Endodermal cell (in vitro differentiated cells): ENCODE results near the gene GJB3. TPM values are rescaled to one million over a fixed set of nuclear protein-coding genes. Genes with fewer than 3 reads are reported as not detected.

Source experiments
- DNase-seq: peaks from one replicate; pipeline ENCODE4 v3.0.0-alpha.2; 2017
- H3K27ac ChIP-seq: 2 replicates; pipeline ENCODE4 v1.5.1; 2013; ENCODE audit warnings: mild to moderate bottlenecking, low read depth, low read length, moderate library complexity
- H3K27me3 ChIP-seq: 2 replicates; pipeline ENCODE4 v1.6.1; 2013; ENCODE audit warnings: mild to moderate bottlenecking, low read length, moderate library complexity; ENCODE audit not compliant: insufficient read depth, control insufficient read depth, poor library complexity, severe bottlenecking
- H3K36me3 ChIP-seq: 2 replicates; pipeline ENCODE4 v1.7.0; 2013; ENCODE audit warnings: mild to moderate bottlenecking, low read length, moderate library complexity; ENCODE audit not compliant: control insufficient read depth, insufficient read depth
- H3K4me1 ChIP-seq: one replicate; pipeline ENCODE4 v1.7.0; 2013; ENCODE audit warnings: low read length; ENCODE audit not compliant: control insufficient read depth, insufficient read depth
- H3K4me3 ChIP-seq: 2 replicates; pipeline ENCODE4 v1.5.1; 2013; ENCODE audit warnings: mild to moderate bottlenecking, low read length, moderate library complexity
- H3K9ac ChIP-seq: 2 replicates; pipeline ENCODE4 v1.6.1; 2013; ENCODE audit warnings: mild to moderate bottlenecking, low read length, moderate library complexity; ENCODE audit not compliant: poor library complexity, severe bottlenecking; ENCODE audit errors: extremely low read depth
- H3K9me3 ChIP-seq: 2 replicates; pipeline ENCODE4 v1.6.1; 2013; ENCODE audit warnings: mild to moderate bottlenecking, low read length, moderate library complexity; ENCODE audit not compliant: control insufficient read depth
- H3K27ac Mint-ChIP-seq: 2 replicates; pipeline ENCODE4 v1.8.0; 2020; ENCODE audit warnings: mixed read lengths
- H3K27me3 Mint-ChIP-seq: 2 replicates; pipeline ENCODE4 v1.8.0; 2021; ENCODE audit warnings: mild to moderate bottlenecking, mixed read lengths; ENCODE audit not compliant: insufficient read depth
- H3K36me3 Mint-ChIP-seq: 2 replicates; pipeline ENCODE4 v1.8.0; 2020; ENCODE audit warnings: low read depth, mixed read lengths
- H3K4me1 Mint-ChIP-seq: 2 replicates; pipeline ENCODE4 v1.8.0; 2020; ENCODE audit warnings: mixed read lengths
- H3K4me3 Mint-ChIP-seq: 2 replicates; pipeline ENCODE4 v1.8.0; 2020; ENCODE audit warnings: mild to moderate bottlenecking, moderate library complexity, mixed read lengths
- H3K9me3 Mint-ChIP-seq: 2 replicates; pipeline ENCODE4 v1.8.0; 2020; ENCODE audit warnings: mild to moderate bottlenecking, mixed read lengths
- CTCF ChIP-seq: fragments of 200-600 bp; sonication (generic); conservative IDR thresholded peaks from 2 replicates; pipeline ENCODE4 v1.5.0; 2021; ENCODE audit warnings: antibody characterized with exemption, mild to moderate bottlenecking
- WGBS, 2 experiments: methylation state at CpG; one replicate each; pipeline versions ENCODE4 v1.1.5 to v1.1.7; 2013; ENCODE audit warnings: missing lambda C conversion rate in 2 of 2, mixed read lengths in 1 of 2; ENCODE audit not compliant: insufficient coverage in 1 of 2, insufficient read length in 1 of 2; 5-methylcytosine and 5-hydroxymethylcytosine counted together
- total RNA-seq, 2 donors: library from RNA; stranded (reverse); fragmentation: NEBNext Ultra II Directional in 1 of 2; extraction: Animal tissue kit (Norgen Biotek cat#: 25700) in 1 of 2; gene quantifications; 2 replicates in 1 of 2; 3 replicates in 1 of 2; pipeline ENCODE4 v1.2.1, GENCODE V29; 2021

The GJB3 gene
- total RNA-seq, 2 donors from 2014 or later, result 0.38 to 2.9 TPM

GRCh38 chr1:34784751-34785221 is 3.8 kb downstream of the GJB3 start:
- H3K9me3 ChIP-seq, result no peaks in the 10 kb centered on the region
- no peak overlapping the region for H3K4me3 ChIP-seq
- DNase-seq, result no peak
- Mint-ChIP-seq H3K9me3 (no peaks in the 10 kb centered on the region), H3K4me3 (no peak overlapping the region), H3K27me3 (peaks cover 20% of the 10 kb centered on the region), H3K4me1 (peaks cover 25% of the 10 kb centered on the region), H3K27ac (no peak overlapping the region), H3K36me3 (no peaks in the 10 kb centered on the region)
- TF ChIP-seq CTCF, result no peak
- no peaks in the 10 kb centered on the region for H3K36me3 ChIP-seq
- H3K27me3 ChIP-seq, result peaks cover 27% of the 10 kb centered on the region
- 94 to 95% methylated on average over 19 to 28 of the region's 28 CpGs for WGBS, 2 experiments
- H3K9ac ChIP-seq, result no peak overlapping the region
- H3K4me1 ChIP-seq, result peaks cover 6% of the 10 kb centered on the region
- H3K27ac ChIP-seq, result no peak overlapping the region

- no peaks in the 10 kb centered on the region for H3K9me3 ChIP-seq
- DNase-seq, result no peak
- Mint-ChIP-seq H3K27ac (no peak overlapping the region), H3K4me3 (no peak overlapping the region), H3K4me1 (peaks cover 22% of the 10 kb centered on the region), H3K36me3 (no peaks in the 10 kb centered on the region), H3K9me3 (no peaks in the 10 kb centered on the region), H3K27me3 (peaks cover 15% of the 10 kb centered on the region)
- H3K36me3 ChIP-seq, result no peaks in the 10 kb centered on the region
- WGBS, 2 experiments, result 91% methylated on average over 14 to 22 of the region's 22 CpGs
- H3K4me3 ChIP-seq, result no peak overlapping the region
- H3K27me3 ChIP-seq, result peaks cover 23% of the 10 kb centered on the region
- H3K9ac ChIP-seq, result no peak overlapping the region
- H3K27ac ChIP-seq, result no peak overlapping the region
- TF ChIP-seq CTCF, result no peak
- H3K4me1 ChIP-seq, result peaks cover 6% of the 10 kb centered on the region
Observed at GRCh38 chr1:34785231-34785874, 4.3 kb downstream of the GJB3 start.

GRCh38 chr1:34785875-34786470 is 5.0 kb downstream of the GJB3 start:
- Mint-ChIP-seq H3K36me3 (no peaks in the 10 kb centered on the region), H3K27ac (no peak overlapping the region), H3K4me1 (peaks cover 18% of the 10 kb centered on the region), H3K27me3 (peaks cover 16% of the 10 kb centered on the region), H3K4me3 (no peak overlapping the region), H3K9me3 (no peaks in the 10 kb centered on the region)
- Histone ChIP-seq H3K9me3 (no peaks in the 10 kb centered on the region), H3K27ac (no peak overlapping the region), H3K4me1 (peaks cover 6% of the 10 kb centered on the region), H3K4me3 (no peak overlapping the region), H3K27me3 (peaks cover 17% of the 10 kb centered on the region), H3K36me3 (no peaks in the 10 kb centered on the region), H3K9ac (no peak overlapping the region)
- no peak for TF ChIP-seq CTCF
- DNase-seq, result no peak
- 72% methylated on average over 4 of the region's 4 CpGs; no CpG with 5 or more reads in 1 of the 2 experiments for WGBS, 2 experiments
